ENCODE results near the gene IQGAP3.
"Not testable (repeated sequence)": the region's sequence is repeated elsewhere in the genome, so short reads cannot be mapped to it uniquely, and the experiment has no call there.

The IQGAP3 gene

GRCh38 chr1:156592910-156593660 lies 20.7 kb upstream of the IQGAP3 start:
- H3K27me3 ChIP-seq (ENCODE audit: control insufficient read depth in 1 of 2, insufficient read depth in 2 of 2, low read length in 2 of 2), result no peaks in the 10 kb centered on the region
- H3K4me1 ChIP-seq (ENCODE audit: insufficient read depth, low read length), result peaks cover 12% of the 10 kb centered on the region
- H3K4me3 ChIP-seq (ENCODE audit: low read depth in 1 of 2, low read length in 2 of 2), result no peak overlapping the region
- H3K9ac ChIP-seq (ENCODE audit: low read length), result no peak overlapping the region
- no peak overlapping the region for H3K27ac ChIP-seq (ENCODE audit: low read depth, low read length)
- H3K36me3 ChIP-seq (ENCODE audit: insufficient read depth, low read length), result peaks cover 43% of the 10 kb centered on the region
- no peaks in the 10 kb centered on the region for H3K9me3 ChIP-seq (ENCODE audit: low read length)

DNA sequence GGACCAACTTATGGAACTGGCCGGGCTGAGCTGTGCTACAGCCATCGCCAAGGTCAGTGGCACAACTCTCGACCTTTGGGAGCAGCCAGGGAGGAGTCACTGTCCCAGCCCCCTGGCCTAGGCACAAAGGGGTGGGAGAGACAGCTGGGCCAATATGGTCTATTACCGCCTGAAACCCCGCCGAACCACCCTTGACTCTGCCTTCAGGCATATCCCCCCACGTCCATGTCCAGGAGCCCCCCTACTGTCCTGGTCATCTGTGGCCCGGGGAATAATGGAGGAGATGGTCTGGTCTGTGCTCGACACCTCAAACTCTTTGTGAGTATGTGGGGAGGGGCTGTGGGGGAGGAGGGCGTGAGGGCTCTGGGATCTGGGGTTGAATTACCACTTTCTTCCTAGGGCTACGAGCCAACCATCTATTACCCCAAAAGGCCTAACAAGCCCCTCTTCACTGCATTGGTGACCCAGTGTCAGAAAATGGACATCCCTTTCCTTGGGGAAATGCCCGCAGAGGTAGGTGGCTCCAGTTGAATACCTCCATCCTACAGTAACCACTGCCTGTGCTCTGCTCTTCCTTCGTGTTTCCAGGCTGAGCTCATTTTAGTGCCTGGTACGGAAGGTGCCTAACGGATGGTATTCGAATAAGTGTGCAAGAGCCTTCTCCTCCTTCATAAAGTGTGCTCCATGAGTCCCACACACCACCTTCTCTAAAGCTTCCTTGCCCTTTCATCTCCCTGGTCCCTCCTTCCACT lies 20.0 kb upstream of the IQGAP3 start:
- Histone ChIP-seq H3K9ac (ENCODE audit: low read length) (peak overlapping the region; percentile 72), H3K4me1 (ENCODE audit: insufficient read depth, low read length) (peaks cover 12% of the 10 kb centered on the region), H3K27me3 (ENCODE audit: control insufficient read depth in 1 of 2, insufficient read depth in 2 of 2, low read length in 2 of 2) (no peaks in the 10 kb centered on the region), H3K4me3 (ENCODE audit: low read depth in 1 of 2, low read length in 2 of 2) (peak overlapping the region; percentile 78 to 82), H3K36me3 (ENCODE audit: insufficient read depth, low read length) (peaks cover 36% of the 10 kb centered on the region), H3K27ac (ENCODE audit: low read depth, low read length) (peak overlapping the region; percentile 90), H3K9me3 (ENCODE audit: low read length) (no peaks in the 10 kb centered on the region)

DNA sequence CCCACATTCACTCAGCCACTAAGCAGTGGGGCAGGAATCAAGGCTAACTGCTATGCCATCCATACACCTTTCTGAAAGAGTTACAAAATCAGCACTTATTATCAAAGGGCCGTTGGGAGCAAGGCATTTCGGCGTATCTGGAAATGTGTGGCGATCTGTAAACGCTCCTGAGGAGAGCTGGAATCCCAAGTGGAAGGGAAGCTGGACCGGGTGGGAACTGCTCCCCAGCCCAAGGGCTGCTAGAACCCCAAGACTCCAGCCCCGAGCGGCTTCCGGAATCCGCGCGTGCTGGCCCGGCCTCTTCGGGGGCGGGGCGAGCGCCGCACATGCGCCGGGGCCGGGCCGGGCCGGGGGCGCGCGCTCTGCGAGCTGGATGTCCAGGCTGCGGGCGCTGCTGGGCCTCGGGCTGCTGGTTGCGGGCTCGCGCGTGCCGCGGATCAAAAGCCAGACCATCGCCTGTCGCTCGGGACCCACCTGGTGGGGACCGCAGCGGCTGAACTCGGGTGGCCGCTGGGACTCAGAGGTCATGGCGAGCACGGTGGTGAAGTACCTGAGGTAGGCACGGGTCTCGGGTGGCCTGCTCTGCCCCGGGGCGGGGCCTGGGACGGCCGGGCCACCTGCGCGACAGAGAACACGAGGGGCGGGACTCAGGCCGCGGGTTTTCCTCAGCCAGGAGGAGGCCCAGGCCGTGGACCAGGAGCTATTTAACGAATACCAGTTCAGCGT lies 19.2 kb upstream of the IQGAP3 start, which contains the start of gene NAXE:
NAXE (plus strand) TSS at position 345 of the 726 bp plus-strand sequence; CDS start at position 374, 29 bp downstream.
- H3K36me3 ChIP-seq (ENCODE audit: insufficient read depth, low read length), result peaks cover 29% of the 10 kb centered on the region
- H3K27ac ChIP-seq (ENCODE audit: low read depth, low read length), result peak within 1 kb of the TSS; percentile 90
- peak within 1 kb of the TSS; percentile 91 for H3K9ac ChIP-seq (ENCODE audit: low read length)
- H3K27me3 ChIP-seq (ENCODE audit: control insufficient read depth in 1 of 2, insufficient read depth in 2 of 2, low read length in 2 of 2), result no peaks in the 10 kb centered on the region
- H3K4me1 ChIP-seq (ENCODE audit: insufficient read depth, low read length), result peaks cover 12% of the 10 kb centered on the region
- H3K9me3 ChIP-seq (ENCODE audit: low read length), result no peaks in the 10 kb centered on the region
- peak within 1 kb of the TSS; percentile 78 to 82 for H3K4me3 ChIP-seq (ENCODE audit: low read depth in 1 of 2, low read length in 2 of 2)

DNA sequence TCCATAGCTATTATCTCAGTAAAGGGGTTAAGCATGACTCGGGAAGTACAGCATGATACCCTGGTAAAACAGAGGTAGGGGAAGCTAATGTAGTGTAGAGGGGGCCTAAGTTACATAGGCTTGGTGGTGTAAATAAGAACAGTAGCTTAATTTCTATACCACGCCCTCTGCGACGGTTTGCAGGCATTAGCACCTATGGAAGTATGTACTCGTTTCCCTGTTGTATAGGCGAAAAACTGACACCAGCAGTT lies 18.7 kb upstream of the IQGAP3 start:
- H3K9ac ChIP-seq (ENCODE audit: low read length), result peak overlapping the region; percentile 91
- peaks cover 12% of the 10 kb centered on the region for H3K4me1 ChIP-seq (ENCODE audit: insufficient read depth, low read length)
- peaks cover 24% of the 10 kb centered on the region for H3K36me3 ChIP-seq (ENCODE audit: insufficient read depth, low read length)
- H3K4me3 ChIP-seq (ENCODE audit: low read depth in 1 of 2, low read length in 2 of 2), result peak overlapping the region; percentile 42 to 78
- H3K27me3 ChIP-seq (ENCODE audit: control insufficient read depth in 1 of 2, insufficient read depth in 2 of 2, low read length in 2 of 2), result no peaks in the 10 kb centered on the region
- H3K27ac ChIP-seq (ENCODE audit: low read depth, low read length), result peak overlapping the region; percentile 90
- no peaks in the 10 kb centered on the region for H3K9me3 ChIP-seq (ENCODE audit: low read length)

- H3K27ac ChIP-seq (ENCODE audit: low read depth, low read length), result peak overlapping the region; percentile 90
- no peaks in the 10 kb centered on the region for H3K9me3 ChIP-seq (ENCODE audit: low read length)
- H3K9ac ChIP-seq (ENCODE audit: low read length), result peak overlapping the region; percentile 91
- H3K36me3 ChIP-seq (ENCODE audit: insufficient read depth, low read length), result peaks cover 19% of the 10 kb centered on the region
- peaks cover 12% of the 10 kb centered on the region for H3K4me1 ChIP-seq (ENCODE audit: insufficient read depth, low read length)
- peak overlapping the region; percentile 42 to 78 for H3K4me3 ChIP-seq (ENCODE audit: low read depth in 1 of 2, low read length in 2 of 2)
- no peaks in the 10 kb centered on the region for H3K27me3 ChIP-seq (ENCODE audit: control insufficient read depth in 1 of 2, insufficient read depth in 2 of 2, low read length in 2 of 2)
Measured at GRCh38 chr1:156590326-156591180, 18.2 kb upstream of the IQGAP3 start.

GRCh38 chr1:156589546-156589945 lies 17.2 kb upstream of the IQGAP3 start:
- H3K27me3 ChIP-seq (ENCODE audit: control insufficient read depth in 1 of 2, insufficient read depth in 2 of 2, low read length in 2 of 2), result no peaks in the 10 kb centered on the region
- H3K9me3 ChIP-seq (ENCODE audit: low read length), result no peaks in the 10 kb centered on the region
- peaks cover 10% of the 10 kb centered on the region for H3K36me3 ChIP-seq (ENCODE audit: insufficient read depth, low read length)
- H3K9ac ChIP-seq (ENCODE audit: low read length), result no peak overlapping the region
- no peak overlapping the region for H3K27ac ChIP-seq (ENCODE audit: low read depth, low read length)
- H3K4me1 ChIP-seq (ENCODE audit: insufficient read depth, low read length), result peaks cover 12% of the 10 kb centered on the region
- H3K4me3 ChIP-seq (ENCODE audit: low read depth in 1 of 2, low read length in 2 of 2), result no peak overlapping the region

DNA sequence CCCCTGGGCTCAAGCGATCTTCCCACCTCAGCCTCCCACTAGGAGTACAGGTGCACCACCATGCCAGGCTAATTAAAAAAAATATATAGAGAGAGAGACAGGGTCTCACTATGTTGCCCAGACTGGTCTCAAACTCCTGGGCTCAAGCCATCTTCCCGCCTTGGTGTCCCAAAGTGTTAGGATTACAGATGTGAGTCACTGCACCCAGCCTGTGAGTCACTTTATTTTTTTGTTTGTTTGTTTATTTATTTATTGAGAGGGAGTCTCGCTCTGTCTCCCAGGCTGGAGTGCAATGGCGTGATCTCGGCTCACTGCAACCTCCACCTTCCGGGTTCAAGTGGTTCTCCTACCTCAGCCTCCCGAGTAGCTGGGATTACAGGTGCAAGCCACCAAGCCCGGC lies 15.6 kb upstream of the IQGAP3 start:
- not testable (repeated sequence) for H3K27me3 ChIP-seq (ENCODE audit: control insufficient read depth in 1 of 2, insufficient read depth in 2 of 2, low read length in 2 of 2); H3K36me3 ChIP-seq (ENCODE audit: insufficient read depth, low read length); H3K9ac ChIP-seq (ENCODE audit: low read length); H3K4me3 ChIP-seq (ENCODE audit: low read depth in 1 of 2, low read length in 2 of 2); H3K27ac ChIP-seq (ENCODE audit: low read depth, low read length); H3K9me3 ChIP-seq (ENCODE audit: low read length)
- peaks cover 12% of the 10 kb centered on the region for H3K4me1 ChIP-seq (ENCODE audit: insufficient read depth, low read length)

DNA sequence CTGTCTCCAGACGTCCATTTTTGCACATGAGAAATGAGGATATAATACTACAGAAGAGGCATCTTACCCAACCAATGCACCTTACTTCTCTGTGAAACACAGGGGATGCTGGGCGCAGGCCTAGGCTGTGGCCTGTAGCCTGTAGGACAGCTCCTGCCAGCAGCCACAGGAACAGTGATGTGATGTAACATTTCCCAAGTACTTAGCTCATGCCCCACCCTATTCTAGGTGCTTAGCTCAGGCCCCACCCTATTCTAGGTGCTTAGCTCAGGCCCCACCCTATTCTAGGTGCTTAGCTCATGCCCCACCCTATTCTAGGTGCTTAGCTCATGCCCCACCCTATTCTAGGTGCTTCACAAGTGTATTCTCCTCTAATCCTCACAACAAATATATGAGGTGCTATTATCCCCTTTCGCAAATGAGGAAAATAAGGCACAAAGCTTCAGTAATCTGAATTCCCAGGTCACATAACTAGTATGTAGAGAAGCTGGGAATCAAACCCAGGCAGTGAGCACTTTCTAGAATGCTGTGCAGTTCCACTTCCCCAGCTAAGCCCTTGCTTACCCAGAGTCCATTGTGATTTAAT lies 14.6 kb upstream of the IQGAP3 start:
- H3K9ac ChIP-seq (ENCODE audit: low read length), result no peak overlapping the region
- H3K4me3 ChIP-seq (ENCODE audit: low read depth in 1 of 2, low read length in 2 of 2), result no peak overlapping the region
- no peaks in the 10 kb centered on the region for H3K9me3 ChIP-seq (ENCODE audit: low read length)
- H3K27ac ChIP-seq (ENCODE audit: low read depth, low read length), result no peak overlapping the region
- peaks cover 6% of the 10 kb centered on the region for H3K4me1 ChIP-seq (ENCODE audit: insufficient read depth, low read length)
- no peaks in the 10 kb centered on the region for H3K36me3 ChIP-seq (ENCODE audit: insufficient read depth, low read length)
- no peaks in the 10 kb centered on the region for H3K27me3 ChIP-seq (ENCODE audit: control insufficient read depth in 1 of 2, insufficient read depth in 2 of 2, low read length in 2 of 2)

DNA sequence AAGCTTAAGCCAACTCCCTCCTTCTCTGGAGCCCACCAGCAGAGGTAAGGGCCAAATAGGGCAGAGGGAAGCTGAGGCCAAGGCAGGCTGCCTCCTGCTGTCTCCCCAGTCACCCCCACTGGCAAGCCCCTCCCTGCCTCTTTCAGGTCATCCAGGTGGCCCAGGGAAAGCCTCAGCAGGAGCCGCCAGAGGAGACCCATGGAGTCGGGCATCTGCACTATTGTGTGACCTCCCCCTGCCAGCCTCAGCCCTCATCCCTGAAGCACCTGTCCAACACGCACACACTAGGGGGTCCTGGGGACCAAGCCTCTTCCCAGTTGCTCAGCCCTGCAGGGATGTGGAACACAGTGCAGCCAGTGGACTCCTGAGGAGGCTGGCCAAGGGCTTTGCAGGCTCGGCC lies 14.0 kb upstream of the IQGAP3 start:
- no peaks in the 10 kb centered on the region for H3K27me3 ChIP-seq (ENCODE audit: control insufficient read depth in 1 of 2, insufficient read depth in 2 of 2, low read length in 2 of 2)
- no peaks in the 10 kb centered on the region for H3K9me3 ChIP-seq (ENCODE audit: low read length)
- H3K4me3 ChIP-seq (ENCODE audit: low read depth in 1 of 2, low read length in 2 of 2), result no peak overlapping the region
- H3K27ac ChIP-seq (ENCODE audit: low read depth, low read length), result no peak overlapping the region
- peaks cover 5% of the 10 kb centered on the region for H3K4me1 ChIP-seq (ENCODE audit: insufficient read depth, low read length)
- no peak overlapping the region for H3K9ac ChIP-seq (ENCODE audit: low read length)
- H3K36me3 ChIP-seq (ENCODE audit: insufficient read depth, low read length), result no peaks in the 10 kb centered on the region

GRCh38 chr1:156584813-156585212 lies 12.4 kb upstream of the IQGAP3 start:
- no peaks in the 10 kb centered on the region for H3K9me3 ChIP-seq (ENCODE audit: low read length)
- H3K4me1 ChIP-seq (ENCODE audit: insufficient read depth, low read length), result no peaks in the 10 kb centered on the region
- no peaks in the 10 kb centered on the region for H3K27me3 ChIP-seq (ENCODE audit: control insufficient read depth in 1 of 2, insufficient read depth in 2 of 2, low read length in 2 of 2)
- H3K36me3 ChIP-seq (ENCODE audit: insufficient read depth, low read length), result no peaks in the 10 kb centered on the region
- H3K9ac ChIP-seq (ENCODE audit: low read length), result no peak overlapping the region
- H3K27ac ChIP-seq (ENCODE audit: low read depth, low read length), result no peak overlapping the region
- H3K4me3 ChIP-seq (ENCODE audit: low read depth in 1 of 2, low read length in 2 of 2), result no peak overlapping the region

Data from muscle layer of colon (tissue), 2 donors.